ENCODE measurements around the gene PRMT7.

DNA sequence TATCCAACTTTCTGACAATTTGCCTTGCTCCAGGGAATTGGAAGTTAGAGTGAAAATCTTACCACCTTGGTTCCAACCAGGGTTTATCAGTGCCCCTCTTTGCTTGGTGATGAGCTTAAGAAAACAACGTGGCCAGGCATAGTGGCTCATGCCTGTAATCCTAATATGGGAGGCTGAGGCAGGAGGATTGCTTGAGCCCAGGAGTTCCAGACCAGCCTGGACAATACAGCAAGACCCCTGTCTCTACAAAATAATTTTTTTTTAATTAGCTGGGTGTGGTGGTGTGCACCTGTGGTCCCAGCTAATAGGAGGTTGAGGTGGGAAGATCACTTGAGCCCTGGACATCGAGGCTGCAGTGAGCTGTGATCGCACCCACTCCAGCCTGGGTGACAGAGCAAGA is 25.1 kb upstream of the PRMT7 start:
- TF ChIP-seq, protein P1, sequence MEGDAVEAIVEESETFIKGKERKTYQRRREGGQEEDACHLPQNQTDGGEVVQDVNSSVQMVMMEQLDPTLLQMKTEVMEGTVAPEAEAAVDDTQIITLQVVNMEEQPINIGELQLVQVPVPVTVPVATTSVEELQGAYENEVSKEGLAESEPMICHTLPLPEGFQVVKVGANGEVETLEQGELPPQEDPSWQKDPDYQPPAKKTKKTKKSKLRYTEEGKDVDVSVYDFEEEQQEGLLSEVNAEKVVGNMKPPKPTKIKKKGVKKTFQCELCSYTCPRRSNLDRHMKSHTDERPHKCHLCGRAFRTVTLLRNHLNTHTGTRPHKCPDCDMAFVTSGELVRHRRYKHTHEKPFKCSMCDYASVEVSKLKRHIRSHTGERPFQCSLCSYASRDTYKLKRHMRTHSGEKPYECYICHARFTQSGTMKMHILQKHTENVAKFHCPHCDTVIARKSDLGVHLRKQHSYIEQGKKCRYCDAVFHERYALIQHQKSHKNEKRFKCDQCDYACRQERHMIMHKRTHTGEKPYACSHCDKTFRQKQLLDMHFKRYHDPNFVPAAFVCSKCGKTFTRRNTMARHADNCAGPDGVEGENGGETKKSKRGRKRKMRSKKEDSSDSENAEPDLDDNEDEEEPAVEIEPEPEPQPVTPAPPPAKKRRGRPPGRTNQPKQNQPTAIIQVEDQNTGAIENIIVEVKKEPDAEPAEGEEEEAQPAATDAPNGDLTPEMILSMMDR (IDR thresholded peaks at IDR 0.05; ENCODE audit: insufficient read depth, low read depth, low read length): no peak
- TF ChIP-seq EZH2 (IDR thresholded peaks at IDR 0.05; ENCODE audit: insufficient read depth, low read length): no peak

Data from astrocyte (in vitro differentiated cells and primary cell).